Adrenal gland (tissue), 5 donors: ENCODE measurements around the gene WDFY4.

Experiments used
- CTCF ChIP-seq, 6 experiments: fragments of 450-650 bp in 4 of 6; fragments of 200-600 bp in 2 of 6; sonication (generic) in 1 of 6; IDR thresholded peaks; 1 replicate in 5 of 6; 2 replicates in 1 of 6; pipeline versions ENCODE4 v1.5.1 to v1.8.0; 2016 to 2021; ENCODE audit warnings: antibody characterized with exemption in 6 of 6, mild to moderate bottlenecking in 2 of 6, moderate library complexity in 1 of 6
- POLR2A ChIP-seq, 2 donors: fragments of 450-650 bp; IDR thresholded peaks; one replicate each; pipeline ENCODE4 v1.6.1; 2017; ENCODE audit warnings: antibody characterized with exemption in 2 of 2, mild to moderate bottlenecking in 2 of 2, moderate library complexity in 1 of 2
- donor health status: DM: no; HTN: no; CAD: no.

- TF ChIP-seq CTCF (IDR thresholded peaks at IDR 0.05), result no peak
- no peak for TF ChIP-seq POLR2A (IDR thresholded peaks at IDR 0.05)
Measured at GRCh38 chr10:49021685-49022084, 337.0 kb downstream of the WDFY4 start.
